Measurements from ENCODE around the gene CHRD.
A peak's percentile ranks its signal among the peaks of the same experiment; 100 is the strongest.

The CHRD gene

DNA sequence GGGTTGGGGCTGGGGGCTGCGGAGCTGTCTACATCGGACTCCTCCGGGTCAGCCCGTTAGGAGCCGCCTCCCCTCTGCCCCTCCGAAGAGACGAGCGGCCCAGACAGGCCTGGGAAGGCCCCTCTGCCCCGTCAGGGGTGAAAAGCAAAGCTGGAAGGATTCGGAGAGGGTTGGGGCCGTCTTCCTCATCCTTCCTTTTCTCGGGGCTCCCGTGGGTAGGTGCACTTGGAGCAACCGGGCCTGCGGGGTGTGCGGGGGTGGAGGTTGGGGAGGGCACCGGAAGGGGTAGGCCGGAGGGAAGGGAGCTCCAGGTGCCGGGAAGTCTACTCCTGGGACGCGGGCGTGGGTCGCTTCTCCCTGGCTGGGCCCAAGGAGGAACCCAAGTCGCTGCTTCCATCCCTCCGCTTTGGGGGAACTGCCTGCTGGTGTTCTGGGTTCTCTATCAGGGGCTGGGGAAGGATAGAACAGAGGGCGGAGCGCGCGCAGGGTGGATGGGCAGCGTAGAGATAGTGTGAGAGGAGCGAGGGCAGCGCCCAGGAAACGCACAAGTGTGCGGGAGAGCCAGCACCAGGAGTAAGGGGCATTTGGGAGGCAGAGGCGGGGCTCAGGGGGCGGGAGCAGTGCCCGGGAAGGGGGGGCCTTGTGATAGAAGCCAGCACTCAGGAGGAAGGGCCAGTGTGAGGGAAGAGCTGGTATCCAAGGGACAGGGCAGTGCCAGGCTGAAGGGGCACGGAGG, 17.8 kb upstream of the CHRD start:
- peak; percentile 41 for DNase-seq

DNA sequence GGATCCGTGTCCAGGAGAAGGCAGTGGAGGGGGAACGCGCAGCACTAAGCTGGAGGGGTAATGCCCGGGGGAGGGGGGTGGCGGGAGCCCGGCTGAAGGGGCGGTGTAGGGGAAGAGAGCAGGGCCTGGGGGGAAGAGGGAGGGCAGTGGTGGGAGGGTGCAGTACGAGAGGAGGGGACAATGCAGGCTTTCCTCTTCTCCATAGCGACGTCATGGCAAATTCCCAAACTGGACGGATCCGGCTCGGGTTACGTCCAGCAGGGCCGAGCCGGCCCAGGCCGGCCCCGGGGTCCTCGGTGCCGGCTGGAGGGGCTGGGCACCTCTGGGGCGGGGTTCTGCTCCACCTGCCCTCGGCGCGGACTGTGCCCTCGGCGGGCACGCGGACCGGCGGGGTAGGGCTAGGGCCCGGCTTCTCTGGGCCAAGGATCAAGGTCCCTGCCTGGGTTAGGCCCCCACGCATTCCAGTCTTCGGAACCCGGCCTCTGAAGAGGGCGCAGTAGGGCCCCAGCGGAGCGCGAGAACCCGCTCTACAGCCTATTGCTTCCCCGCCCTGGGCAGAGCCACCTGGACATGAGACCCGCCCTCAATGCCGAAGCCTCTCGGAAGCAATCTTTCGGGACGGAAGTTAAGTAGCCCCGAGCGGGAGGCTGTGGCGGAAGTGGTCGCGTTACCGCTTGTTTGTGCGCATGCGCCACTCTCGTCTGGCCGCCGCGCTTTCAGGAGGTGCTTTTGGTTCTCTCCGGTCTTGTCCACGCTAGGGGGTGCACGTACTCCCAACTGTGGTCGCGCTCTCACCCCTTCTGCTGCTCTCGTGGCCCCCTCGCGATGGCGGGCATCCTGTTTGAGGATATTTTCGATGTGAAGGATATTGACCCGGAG, 16.9 kb upstream of the CHRD start:
- DNase-seq: peak; percentile 92

DNA sequence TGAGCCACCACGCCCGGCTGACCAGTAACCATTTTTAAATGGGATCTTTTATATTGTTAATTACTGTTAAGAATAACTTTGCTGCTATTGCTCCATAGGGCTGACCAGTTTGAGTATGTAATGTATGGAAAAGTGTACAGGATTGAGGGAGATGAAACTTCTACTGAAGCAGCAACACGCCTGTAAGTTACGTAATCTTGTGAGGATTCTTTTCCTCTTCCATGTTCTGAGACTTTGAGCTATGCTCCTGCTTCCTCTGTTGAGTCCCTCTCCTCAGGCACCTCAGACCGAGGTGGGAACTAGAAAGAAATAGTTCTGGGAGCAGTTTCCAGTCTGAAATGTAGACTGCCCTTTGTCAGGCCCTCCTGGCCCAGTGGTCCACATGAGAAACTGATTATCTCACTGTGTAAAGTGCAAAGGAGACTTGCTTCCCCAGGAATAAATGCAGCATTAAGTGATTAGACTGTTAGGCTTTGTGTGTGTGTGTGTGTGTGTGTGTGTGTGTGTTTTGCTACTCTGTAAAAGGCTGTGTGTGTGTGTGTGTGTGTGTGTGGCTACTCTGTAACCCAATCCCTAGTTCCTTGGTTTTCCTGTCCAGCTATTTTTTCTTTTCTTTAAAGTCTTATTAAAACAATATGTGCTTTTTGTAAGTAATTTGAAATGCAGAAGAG, 13.1 kb upstream of the CHRD start:
- DNase-seq: no peak

DNA sequence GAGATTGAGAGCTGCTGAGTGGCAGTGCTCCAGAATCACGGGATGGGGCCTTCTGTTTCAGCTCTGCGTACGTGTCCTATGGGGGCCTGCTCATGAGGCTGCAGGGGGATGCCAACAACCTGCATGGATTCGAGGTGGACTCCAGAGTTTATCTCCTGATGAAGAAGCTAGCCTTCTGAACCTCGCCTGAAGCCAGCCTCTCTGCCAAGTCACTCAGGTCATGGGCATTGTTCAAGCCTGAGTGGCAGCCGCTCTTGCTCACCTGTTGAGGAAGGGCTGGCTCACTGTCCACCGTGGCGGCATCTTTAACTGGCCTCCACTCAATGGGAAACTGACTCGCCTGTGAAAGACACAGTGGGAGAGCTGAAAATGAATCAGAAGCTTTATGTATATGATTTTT, 11.7 kb upstream of the CHRD start:
- DNase-seq: no peak

DNA sequence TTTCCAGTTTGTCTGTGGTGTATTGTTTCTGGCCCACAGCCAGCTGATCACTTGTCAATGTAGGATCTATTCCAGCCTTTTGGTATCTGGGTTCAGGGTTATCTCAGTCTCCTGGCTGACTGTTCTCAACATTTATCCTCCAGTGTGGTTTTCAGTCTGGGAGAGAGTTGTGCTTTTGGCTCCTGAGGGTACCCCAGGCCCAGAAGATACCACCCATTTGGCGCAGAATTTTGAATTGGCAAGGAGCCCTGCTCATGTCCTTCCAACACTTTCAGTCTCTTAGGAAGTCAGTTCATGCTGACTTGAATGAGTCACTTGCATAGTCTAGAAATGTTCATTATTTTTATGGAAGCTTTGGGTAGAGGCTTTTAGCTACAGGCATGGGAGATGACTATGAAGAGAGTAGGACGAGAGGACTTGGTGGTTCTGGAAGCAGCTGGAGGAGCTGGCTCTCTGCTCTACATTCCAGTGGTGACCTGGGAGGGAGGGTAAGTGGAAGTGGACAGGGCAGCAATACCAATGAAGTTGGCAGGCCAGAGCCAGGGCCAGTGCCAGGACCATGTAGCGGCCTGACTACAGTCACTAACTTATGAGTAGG, 11.2 kb upstream of the CHRD start:
- no peak for DNase-seq

DNA sequence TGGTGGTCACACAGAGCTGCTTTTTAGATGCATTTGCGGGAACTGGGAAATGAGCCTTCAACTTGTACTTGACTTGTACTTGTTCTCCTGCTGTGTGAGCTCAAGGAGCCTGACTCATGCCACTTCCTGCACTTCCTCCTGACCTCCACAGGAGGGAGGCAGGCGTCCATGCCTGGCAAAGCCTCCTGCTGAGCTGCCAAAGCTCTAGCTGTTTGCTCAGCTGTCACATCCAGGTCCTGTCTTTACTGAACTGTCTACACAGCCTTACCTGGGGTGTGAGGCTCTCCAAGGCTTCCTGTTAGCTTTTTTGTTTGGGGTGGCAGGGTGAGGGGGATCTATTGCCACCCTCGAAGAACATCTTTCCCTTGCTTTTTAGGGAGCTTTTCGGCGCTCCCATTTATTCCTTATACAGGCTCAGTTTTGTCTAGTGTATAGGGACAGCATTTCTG, 8.3 kb upstream of the CHRD start:
- peak; percentile 64 for DNase-seq

DNA sequence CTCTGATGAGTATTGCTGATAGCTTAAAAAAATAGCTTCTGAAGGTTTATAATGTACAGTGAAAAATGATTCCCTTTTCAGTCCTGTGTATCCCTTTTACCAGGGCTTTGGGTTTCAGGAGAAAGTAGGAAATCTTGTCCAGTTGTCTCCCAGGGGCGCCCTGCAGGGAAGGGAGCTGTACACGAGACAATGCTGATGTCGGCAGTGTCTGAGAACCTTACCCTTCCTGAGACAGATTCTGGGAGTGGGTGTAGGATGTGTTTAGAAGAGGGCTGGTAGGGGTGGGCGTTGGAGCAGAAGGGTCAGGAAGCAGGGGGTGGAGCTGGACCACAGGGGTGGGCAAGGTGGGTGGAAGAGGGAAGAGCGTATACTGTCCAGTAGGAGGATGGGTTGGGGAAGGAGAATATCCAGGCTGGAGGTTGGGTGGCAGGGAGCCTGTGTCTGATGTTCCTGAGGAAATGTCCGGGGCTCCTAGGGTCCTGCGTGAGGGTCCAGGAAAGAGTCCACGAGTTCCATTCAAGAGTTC, 7.5 kb upstream of the CHRD start:
- DNase-seq: no peak

DNA sequence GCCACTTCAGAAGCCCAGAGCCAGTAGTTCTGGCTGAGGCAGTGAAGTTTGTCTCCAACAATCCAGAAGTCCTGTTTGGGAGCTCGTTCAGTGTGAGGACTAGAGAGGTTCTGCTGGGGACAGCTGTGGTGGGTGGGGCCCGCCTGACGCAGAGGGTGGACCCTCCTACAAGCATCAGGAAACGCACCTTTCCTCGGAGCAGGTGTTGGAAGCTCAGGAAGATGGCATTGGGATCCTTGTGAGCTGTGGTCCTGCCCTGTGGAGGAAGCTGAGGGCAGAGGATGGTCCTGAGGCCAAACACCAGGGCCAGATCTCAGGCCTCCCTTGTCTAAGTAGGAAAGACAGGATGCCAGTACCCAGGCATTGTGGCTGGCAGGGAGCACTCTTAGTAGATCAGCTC, 6.9 kb upstream of the CHRD start:
- DNase-seq: no peak

DNA sequence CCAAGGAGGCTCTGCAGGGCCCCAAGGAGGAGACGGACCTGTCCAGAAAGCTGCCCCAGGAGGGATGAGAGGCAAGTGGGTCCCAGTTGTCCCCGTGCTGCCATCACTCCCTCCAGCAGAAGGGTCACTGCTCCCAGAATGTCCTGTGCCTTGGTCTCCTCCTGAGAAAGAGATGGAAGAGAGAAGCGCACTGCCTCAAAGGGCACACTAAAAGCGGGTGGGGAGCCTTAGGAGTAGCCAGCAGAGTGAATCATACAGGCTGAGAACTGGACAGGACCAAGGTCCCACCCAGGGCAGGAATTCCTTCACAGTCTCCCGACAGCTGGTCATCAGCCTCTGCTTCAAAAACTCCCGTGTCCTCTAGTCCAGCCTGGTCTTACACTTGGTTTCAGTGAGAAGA, 6.4 kb upstream of the CHRD start:
- no peak for DNase-seq

DNA sequence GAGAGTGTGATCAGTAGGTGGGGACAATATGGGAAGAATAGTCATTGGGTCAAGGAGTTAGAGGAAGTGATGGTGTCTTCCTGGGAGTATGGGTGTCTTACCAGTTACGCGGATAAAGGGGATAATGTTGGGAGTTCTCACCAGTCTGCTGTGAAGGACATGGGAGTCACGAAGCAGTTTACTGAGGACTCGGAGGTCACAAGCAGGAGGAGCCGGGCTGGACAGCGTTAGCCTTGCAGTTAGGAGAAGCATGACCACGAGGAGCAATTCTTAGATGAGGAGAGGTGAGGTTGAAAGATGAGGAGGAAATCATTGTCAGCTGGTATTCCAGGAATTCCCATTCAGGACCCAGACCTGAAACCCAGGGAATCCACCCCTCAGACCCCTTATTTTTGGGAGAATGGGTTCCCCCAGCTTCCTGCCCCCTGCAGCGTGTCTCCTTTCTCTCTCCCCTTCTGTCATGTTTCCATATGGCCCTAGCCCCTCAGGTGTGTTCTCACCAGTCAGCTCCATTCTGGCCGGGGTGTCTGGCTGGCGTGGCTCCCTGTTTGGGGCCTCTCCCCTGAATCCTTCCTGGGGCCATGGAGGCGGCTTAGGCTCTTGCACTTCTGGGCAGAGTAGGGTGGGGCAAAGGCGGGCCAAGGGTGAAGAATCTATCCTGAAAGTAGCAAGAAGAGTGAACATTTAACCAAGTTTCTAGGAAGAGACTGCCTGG, 4.0 kb upstream of the CHRD start:
- DNase-seq: no peak

DNA sequence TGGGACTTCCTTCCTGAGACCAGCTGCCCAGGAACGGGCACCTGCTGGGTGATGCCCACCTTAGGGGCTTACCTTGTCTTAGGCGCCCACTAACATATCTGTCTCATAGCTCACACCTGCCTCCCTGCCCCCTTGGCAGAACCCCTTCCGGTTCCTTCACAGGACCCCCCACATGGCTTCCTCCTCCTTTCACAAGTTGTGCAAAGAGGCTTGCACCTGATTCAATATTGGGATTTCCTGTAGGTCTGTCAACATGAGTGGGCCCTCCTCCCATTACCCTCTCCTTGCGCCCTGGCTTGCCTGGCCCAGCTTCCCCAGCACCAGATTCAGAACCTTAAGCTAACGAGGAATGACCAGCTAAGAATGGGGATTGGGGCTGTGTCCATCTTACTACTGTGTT, 2.5 kb upstream of the CHRD start:
- DNase-seq: no peak

DNA sequence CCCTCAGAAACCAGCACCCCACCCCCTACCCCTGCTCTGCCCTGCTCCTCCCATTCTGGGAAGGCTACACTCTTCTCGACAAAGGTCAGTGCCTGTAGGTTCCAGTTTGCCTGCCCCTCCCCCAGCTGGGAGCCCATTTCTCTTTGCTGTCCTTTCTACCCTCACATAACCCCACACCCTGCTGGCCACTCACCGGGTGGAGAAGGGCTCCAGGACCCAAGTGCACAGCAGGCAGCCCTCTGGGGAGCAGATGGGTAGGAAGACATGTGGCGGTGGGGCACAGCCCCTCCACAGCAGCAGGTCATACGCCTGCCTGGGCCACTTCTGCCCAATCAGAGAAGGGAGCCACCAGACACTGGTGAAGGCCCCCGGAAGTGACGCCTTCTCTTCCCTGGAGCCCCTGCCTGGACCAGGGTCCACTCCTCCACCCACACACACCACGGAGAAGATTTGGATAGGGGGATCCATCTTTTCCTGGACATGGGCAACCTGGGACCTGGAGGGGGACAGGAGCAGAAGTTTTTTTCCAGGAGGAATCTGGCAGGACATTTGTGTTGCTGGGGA, 1.9 kb upstream of the CHRD start, which contains the start of gene THPO:
Gene THPO, minus strand, starts transcription at position 326 of the 564 bp plus-strand sequence. CDS start 1,948 bp downstream, outside the sequence.
- DNase-seq: no peak

DNA sequence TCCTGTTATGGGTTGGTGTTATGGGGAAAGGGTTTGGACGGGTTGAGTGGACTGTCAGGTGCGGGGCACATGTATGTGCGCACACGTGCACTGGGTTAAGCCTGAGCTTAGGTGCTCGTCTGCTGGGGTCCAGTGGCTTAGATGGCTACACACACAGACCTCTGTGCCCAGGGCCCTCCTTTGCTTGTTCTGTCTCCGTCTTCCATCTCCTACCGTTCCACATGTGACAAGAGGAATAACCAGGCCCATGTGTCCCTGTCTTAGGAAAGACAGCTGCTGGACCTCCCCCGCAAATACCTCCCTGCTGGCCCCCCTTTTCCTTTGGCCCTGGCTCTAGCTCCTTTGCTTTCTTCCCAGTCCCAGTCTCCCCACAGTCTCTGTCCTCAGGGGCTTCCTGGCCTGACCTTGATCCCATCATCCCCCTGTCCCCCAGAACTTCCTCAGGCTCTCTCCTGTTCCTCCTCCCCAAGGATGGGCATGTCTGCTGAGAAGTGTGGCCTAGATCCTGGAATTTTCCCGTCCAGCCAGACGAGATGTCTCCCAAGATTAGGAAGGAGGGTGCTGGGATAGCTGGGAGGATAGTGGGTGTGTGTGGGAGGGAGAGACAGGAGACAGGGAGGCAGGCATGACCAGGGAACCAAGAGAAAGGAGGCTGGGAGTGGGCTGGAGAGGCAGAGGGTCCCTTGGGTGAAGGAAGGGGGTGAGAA, 1.1 kb upstream of the CHRD start:
- no peak for DNase-seq

DNA sequence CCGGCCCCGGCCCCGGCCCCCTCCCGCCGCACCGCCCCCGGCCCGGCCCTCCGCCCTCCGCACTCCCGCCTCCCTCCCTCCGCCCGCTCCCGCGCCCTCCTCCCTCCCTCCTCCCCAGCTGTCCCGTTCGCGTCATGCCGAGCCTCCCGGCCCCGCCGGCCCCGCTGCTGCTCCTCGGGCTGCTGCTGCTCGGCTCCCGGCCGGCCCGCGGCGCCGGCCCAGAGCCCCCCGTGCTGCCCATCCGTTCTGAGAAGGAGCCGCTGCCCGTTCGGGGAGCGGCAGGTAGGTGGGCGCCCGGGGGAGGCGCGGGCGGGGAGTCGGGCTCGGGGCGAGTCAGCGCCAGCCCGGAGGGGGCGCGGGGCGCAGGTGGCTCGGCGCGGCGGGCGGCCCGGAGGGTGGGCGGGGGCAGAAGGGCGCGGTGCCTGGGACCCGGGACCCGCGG, 352 bp downstream of the CHRD start:
- DNase-seq: no peak

DNA sequence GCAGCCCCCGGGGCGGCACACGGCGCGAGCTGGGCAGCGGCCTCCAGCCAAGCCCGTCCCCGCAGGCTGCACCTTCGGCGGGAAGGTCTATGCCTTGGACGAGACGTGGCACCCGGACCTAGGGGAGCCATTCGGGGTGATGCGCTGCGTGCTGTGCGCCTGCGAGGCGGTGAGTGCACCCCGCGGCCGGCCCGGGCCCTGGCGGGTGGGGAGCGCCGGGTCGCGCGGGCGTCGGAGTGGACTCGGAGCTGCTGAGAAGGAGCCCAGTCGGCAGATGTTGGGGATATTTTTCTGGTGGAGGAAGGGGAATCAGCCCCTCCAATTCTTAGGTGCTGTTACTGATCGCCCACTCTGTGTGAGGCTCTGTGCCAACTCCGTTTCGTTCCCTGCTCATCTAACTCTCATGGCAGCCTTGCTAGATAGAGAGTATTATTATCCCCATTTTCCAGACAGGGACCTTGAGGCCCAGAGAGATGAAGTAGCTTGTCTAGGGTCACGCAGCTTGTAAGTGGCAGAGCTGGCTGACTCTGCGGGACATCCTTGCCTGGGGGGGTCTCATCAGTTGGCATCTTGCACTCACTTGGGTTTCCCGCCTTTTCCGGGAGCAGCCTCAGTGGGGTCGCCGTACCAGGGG, 890 bp downstream of the CHRD start:
- no peak for DNase-seq

DNA sequence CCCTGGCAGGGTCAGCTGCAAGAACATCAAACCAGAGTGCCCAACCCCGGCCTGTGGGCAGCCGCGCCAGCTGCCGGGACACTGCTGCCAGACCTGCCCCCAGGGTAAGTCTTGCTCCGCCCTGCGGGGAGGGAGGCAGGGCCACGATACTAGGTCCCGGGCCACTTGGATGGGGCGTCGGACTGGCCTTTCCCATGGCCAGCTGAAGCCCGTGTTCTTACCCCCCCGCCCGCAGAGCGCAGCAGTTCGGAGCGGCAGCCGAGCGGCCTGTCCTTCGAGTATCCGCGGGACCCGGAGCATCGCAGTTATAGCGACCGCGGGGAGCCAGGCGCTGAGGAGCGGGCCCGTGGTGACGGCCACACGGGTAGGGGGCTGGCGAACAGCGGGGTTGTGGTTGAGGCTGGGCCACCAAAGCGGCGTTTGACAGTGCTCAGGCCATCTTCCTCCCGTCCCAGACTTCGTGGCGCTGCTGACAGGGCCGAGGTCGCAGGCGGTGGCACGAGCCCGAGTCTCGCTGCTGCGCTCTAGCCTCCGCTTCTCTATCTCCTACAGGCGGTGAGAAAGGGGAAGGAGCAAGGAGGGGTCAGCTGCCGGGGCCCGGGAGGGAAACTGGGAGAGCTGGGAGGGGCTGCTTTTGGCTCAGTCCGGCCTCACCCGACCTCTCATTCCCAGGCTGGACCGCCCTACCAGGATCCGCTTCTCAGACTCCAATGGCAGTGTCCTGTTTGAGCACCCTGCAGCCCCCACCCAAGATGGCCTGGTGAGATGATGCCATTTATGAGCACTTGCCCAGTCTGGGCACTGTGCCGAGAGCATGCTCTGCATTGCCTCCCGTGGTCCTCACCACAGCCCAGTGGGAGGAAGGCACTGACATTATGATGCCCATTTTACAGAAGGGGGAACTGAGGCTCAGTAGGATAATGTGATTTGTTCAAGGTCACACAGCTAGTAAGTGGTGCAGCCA, 1.7 kb downstream of the CHRD start:
- no peak for DNase-seq

DNA sequence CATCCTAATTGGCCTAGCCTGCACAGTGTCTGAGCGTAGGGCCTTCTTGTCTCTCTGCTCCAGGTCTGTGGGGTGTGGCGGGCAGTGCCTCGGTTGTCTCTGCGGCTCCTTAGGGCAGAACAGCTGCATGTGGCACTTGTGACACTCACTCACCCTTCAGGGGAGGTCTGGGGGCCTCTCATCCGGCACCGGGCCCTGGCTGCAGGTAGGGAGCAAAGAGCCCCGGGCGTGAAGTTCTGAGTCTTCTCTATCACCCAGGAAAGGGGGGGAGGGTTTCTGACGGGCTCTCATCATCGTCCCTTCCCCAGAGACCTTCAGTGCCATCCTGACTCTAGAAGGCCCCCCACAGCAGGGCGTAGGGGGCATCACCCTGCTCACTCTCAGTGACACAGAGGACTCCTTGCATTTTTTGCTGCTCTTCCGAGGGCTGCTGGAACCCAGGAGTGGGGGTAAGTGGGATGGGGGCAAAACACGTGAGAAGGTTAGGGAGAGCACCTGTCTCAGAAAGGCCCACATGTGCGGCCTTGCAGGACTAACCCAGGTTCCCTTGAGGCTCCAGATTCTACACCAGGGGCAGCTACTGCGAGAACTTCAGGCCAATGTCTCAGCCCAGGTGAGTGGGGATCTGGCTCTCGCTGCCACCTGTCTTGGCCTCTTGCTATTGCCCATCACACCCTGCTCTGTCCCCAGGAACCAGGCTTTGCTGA, 2.6 kb downstream of the CHRD start:
- DNase-seq: no peak

DNA sequence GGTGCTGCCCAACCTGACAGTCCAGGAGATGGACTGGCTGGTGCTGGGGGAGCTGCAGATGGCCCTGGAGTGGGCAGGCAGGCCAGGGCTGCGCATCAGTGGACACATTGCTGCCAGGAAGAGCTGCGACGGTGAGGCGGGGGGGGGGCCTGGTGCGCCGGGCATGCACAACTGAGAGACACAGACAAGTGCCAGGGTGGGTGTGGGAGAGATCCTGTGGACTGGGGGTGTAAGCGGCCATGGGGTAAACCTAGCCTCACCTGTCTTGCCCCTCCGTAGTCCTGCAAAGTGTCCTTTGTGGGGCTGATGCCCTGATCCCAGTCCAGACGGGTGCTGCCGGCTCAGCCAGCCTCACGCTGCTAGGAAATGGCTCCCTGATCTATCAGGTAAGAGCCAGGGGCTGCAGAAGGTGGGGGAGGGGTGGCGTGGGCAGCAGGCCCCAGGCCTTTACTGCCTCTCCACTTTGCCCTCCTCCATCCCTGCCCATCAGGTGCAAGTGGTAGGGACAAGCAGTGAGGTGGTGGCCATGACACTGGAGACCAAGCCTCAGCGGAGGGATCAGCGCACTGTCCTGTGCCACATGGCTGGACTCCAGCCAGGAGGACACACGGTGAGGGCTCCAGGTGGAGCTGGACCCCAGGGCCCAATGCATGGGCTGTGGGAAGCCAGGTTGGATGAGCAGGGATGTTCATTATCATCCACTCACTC, 3.3 kb downstream of the CHRD start:
- DNase-seq: no peak

Data from kidney glomerular epithelial cell (primary cell).